Limb (tissue), 2 donors: Measurements from ENCODE around the gene NPAS3.

Experiments used
- DNase-seq, 2 donors: peaks; one replicate each; pipeline ENCODE4 v3.0.0-alpha.2; 2016; ENCODE audit errors: extremely low spot score in 2 of 2

The NPAS3 gene

DNA sequence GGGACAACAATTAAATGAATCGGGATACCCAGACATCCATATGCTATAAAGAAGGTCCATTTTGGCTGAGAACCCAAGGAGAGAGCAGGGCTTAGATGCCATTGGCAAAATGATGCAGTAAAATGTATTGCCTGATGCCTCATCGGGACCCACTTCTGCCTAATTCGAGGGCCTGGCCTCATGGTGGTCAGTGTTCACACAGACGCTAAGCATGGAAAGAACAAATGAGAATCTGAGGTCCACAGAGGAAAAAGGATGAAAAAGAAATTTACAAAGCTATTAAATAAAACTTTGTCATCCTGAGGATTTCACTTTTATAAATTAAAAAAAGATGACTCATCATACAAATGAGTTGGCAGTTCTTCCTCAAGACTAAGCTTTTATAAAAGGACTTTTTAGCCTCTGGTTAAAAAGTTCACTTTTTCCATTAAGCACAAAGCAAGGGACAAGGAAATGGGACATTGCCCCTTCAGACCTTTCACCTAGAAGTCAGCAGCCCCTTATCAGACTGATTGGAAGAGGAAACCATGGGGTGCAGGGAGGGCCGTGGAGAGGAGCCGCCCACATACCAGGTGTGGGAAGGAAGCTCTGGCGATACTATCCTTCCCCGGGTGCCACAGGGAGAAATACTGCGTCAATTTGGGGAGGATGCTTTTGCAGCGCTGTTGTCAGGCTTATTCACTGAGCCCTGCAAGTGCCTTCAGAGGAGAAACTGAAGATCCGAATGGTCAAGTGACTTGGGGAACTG is 836.2 kb downstream of the NPAS3 start:
- DNase-seq, result no peak

DNA sequence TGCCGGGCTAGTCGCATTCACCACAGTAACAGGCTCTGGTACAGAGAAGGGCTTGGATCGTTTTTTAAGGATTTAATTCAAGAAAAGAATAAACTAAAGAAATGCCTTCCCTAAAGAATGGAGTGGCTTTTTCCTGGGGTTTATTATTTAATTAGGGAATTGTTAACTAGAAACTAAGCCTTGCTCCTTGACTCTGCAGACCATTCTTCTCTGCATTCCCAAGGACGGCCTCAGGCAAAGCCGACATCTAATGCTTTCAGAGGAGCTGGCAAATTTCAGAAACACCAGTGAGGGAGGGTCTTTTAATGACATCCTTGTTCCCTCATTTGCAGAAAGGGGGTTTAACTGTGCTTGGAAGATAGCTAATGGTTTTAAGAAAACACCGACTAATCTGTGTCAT is 838.2 kb downstream of the NPAS3 start:
- no peak for DNase-seq

DNA sequence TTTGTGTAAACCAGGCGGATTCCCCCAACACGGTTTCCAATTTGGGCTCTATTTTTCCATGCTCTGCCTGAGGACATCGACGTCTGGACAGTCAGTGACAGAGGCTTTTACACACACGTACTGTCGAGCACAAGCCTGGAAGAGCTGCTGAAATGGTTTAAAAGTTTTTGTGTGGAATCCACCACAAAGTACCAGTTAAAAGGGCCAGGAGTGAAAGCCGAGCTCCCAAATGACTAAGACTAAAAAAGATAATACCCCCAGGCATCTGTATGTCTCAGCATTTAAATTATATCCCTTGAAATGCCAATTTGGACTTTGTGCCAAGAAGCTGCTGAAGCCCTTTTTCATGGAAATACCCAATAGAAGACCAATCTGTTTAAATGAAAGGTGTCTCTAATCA is 839.0 kb downstream of the NPAS3 start:
- no peak for DNase-seq

DNA sequence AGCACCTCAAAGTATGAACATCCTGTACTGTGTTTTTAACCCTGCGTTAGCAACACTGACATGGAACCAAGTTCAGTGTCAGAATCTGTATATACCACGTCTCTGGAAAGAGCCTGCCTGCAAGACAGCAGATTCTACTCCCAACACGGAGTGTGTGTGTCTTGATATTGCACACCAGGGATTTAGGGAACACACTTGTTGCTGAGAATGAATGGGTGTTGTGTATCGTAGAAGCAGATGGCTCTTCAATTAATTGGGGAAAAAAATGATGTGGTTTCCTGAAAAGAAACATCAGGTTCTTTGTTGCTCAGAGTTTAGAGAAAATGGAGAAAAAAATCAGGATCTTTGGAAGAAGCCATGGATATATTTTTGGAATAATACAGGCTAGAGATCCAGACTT is 841.4 kb downstream of the NPAS3 start:
- no peak for DNase-seq

DNA sequence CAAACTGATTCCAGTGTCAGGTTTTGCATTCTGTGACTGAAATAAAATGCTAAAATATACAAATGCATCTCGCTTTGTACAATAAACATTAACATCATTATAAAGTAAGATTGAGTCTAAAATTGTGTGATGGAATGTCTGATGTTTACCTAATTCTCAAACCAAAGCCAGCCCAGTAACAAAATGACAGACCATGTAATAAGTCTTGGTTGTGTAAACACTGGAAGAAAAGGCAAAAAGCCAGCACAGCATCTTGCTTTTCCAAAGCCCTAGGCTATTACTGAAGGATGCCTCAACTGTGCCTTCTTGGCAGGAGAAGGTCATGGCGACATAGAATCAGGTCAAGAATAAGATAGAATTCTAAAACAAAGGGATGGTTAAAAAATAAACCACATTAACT is 842.6 kb downstream of the NPAS3 start:
- DNase-seq, result no peak

DNA sequence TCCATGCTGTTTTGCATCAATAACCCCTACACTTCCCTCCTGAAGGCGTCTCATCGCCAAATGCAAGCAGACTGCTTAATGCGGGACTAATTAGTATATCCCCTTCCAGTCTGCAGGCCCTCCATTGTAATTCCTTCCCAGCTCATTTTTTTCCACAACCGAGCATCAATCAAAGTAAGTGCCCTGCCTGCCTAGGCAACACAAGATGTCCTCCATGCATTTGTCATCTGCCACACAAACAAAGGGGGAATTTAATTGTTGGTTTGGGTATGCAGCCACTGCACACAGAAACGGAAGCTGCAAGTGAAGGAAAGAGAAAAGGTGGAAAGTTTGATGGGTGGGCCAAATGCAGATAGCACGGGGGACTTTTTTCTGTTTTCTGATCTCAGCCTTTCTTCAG is 844.2 kb downstream of the NPAS3 start:
- no peak for DNase-seq

DNA sequence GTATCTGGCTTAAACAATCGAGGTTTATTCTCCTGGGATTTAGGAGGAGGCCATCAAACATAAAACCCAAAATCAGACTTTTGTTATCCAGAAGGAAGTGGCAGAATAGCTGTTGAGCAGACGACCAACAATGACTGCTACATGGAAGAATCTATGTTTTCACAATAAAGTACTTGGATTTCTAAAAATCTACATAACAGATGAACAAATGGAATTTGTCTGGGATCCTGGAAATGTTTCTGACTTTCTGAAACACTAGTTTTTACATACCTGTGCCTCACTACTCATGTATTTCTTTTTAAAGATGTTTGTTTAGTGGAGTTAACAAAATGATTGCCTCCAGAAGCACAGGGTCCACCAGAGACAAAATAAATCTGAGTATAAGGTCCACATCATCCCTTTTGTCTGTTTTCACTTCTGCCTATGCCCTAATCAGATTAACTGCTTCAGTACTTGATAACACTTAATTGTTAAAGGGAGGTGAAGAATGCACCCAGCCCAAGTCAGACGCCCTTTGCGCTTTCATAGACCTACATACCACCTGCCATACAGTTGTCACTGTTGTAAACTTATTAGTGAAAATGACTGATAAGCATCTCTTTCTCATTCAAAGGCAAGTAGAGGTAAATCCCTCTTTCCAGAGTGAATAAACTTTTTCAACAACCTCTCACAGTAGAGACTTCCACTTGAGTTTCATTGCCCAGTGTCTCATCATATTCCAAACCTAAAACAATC is 847.6 kb downstream of the NPAS3 start:
- no peak for DNase-seq

DNA sequence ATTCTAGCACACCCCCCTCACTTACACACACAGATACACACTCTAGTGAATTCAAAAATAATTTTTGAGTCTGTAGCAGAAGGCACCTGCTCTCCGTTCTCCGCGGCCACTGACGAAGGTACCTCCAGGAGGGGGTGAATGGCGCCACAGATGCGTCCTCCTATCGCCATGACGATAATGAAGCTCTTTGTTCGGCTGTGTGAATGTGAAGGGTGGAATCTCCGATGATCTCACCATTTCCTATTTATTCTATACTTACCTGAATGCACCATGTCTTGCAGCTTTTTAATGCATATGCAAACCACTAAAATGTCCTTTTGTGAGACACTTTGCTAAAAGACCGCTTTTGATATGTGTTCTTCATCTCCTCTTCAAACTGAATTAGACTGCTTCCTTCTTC is 849.5 kb downstream of the NPAS3 start:
- no peak for DNase-seq

DNA sequence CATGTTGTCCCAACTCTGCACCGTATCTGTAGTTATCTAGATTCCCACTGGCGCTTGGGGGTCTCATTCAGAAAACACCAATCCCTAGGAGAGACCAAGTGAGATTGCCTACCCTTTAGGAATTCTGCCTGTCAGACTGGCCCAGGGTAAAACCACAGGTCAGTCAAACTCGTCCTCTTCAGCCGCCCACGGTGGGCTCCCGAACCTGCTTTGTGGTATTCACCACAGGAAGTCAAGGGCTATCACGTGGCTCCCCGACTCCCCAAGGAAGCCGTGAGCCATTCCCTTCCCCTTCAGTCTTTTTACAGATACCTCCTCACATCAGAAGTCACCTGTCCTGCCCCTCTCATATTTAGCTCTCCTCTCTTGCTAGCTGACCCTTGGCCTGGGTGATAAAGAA is 852.3 kb downstream of the NPAS3 start:
- DNase-seq, result no peak

DNA sequence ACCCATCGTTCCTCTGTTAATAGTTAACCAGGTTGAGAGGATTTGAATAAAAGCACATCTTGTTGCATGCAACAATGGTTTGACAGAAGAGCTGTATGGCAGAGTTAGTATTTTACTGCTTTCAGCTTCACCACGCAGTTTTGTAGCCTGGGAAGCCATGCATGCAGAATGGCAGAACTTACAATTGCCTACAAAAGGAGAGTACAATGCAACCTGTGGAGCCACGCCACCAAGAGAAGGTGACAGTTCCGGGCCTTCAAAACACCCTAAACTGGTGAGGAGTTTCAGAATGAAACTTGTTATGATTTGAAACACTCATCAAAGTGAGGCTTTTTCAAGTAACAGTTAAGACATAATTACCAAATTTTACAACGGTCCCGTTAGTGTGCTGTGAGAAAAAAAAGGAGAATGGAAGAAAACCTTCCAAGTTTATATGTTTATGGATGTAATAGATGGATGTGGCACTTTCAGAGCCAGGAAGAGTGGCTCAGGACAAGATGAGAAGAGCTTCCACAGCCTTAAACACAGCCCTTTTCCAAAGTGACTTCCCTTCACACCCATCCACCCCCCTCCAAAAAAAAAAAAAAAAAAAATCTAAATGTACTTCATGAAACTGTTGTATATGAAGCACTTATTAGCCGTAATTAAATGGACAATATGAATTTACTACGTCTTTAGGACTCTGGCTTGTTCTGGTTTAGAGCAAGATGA is 853.5 kb downstream of the NPAS3 start:
- no peak for DNase-seq

DNA sequence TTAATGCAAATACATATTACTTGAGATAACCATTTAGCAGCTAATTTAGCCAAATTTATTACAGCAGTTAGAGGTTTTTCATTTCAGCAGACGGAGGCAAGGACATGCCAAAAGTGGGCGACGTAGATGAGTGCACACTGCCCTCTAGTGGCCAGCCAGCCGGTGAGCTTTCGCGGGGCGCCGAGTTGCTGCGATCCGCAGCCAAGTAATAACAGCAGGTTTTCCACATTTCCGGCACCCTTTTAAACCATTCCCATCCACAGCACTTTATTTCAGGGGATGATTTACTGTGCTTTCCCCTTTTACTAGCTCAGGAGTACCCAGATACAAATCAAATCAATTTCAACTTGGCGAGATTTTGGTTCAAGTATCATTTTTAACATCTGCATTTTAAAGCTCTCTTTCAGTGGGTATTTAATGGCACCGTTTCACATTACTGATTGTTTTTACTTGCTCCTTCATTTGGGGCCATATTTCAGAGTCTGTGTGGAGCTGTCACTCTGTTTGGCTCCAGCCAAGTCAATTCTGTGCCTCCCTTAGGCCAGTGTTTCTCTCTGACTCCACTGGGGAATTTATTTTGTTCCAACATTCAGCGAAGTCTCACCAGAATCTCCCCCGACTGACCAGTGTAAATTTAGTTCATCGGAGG is 854.2 kb downstream of the NPAS3 start:
- DNase-seq, result peak; percentile 93 to 94

DNA sequence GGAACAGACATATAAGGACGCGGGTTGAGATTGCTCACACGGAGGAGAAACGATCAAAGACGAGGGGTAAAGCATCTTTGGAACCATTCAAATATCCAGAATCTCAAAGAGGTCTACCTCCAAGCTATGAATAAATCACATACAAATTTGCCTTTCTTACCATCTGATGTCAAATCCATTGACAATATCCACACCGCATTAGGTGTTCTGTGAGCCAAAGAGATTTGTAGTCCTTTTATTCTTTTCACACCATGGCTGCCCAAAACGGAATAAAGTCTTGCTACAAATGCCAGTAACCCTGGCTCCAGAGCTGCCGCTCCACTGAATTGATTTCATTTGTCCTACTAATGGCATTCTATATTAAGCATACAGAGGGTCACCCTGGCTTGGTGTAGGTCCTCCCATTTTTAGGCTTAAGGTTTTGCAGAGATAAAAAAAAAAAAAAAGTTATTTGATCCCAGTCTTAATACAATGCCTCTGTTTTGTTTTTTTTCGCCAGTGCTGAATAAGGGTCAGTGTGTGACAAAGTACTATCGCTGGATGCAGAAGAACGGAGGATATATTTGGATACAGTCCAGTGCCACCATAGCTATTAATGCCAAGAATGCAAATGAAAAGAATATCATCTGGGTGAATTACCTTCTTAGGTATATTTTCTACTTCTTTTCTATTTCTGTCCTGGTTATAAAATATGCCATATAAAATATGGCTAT is 854.9 kb downstream of the NPAS3 start:
- DNase-seq, result no peak

DNA sequence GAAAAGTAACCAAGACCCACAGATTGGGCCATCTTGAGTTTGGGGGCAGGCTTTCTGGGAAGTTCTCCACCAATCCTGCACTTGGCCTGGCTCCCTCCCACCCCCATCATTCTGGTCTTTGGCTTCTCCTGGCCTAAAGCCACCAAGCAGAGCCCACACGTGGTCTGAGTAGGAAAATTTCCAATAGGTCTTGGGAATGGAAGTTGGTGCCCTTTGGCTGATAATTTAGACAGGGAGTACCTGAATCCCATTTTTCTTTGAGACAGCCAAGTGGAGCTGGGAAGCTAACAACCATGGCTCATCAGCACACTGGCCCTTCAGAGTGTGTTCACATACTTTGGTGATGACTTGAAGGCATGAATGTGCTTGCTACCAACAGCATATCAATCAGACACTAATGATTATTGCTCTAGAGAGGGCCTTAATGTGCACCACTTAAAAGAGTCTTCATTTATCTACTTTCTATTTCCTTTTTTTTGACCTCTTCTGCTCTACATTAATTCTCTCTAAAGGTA is 856.2 kb downstream of the NPAS3 start:
- DNase-seq, result no peak

DNA sequence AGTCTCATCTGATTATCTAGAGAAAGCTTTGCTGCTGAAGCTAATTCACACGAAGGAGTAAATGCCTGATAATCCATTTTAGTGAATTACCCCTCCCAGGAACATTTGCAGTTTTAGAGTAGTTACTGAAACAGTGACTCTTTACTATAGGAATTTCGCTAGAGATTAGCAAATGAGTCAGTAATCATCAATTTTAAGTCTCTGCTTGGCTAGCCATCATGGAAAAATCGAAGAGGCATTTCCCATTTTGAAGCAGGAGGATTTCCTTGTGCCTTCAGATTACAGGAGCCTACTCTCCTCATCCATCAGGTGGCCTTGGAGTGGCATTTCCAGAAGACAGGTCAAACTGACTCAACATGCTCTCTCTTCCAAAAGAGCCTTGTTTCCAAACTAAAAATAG is 857.7 kb downstream of the NPAS3 start:
- no peak for DNase-seq

DNA sequence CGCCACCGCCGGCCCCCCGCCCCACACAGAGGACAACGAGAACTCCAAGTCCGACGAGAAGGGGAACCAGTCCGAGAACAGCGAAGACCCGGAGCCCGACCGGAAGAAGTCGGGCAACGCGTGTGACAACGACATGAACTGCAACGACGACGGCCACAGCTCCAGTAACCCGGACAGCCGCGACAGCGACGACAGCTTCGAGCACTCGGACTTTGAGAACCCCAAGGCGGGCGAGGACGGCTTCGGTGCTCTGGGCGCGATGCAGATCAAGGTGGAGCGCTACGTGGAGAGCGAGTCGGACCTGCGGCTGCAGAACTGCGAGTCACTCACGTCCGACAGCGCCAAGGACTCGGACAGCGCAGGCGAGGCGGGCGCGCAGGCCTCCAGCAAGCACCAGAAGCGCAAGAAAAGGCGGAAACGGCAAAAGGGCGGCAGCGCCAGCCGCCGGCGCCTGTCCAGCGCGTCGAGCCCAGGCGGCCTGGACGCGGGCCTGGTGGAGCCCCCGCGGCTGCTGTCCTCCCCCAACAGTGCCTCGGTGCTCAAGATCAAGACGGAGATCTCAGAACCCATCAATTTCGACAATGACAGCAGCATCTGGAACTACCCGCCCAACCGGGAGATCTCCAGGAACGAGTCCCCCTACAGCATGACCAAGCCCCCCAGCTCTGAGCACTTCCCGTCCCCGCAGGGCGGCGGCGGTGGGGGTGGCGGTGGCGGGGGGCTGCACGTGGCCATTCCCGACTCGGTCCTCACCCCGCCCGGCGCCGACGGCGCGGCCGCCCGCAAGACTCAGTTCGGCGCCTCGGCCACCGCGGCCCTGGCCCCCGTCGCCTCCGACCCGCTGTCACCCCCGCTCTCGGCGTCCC is 861.3 kb downstream of the NPAS3 start:
- DNase-seq, result no peak

DNA sequence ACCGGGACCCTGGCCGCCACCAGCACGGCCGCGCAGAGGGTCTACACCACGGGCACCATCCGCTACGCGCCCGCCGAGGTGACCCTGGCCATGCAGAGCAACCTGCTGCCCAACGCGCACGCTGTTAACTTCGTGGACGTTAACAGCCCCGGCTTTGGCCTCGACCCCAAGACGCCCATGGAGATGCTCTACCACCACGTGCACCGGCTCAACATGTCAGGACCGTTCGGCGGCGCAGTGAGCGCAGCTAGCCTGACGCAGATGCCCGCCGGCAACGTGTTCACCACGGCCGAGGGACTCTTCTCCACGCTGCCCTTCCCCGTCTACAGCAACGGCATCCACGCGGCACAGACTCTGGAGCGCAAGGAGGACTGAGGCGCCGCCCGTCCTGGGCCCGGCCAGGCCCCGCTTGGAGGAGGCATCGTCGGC is 862.1 kb downstream of the NPAS3 start:
- no peak for DNase-seq

DNA sequence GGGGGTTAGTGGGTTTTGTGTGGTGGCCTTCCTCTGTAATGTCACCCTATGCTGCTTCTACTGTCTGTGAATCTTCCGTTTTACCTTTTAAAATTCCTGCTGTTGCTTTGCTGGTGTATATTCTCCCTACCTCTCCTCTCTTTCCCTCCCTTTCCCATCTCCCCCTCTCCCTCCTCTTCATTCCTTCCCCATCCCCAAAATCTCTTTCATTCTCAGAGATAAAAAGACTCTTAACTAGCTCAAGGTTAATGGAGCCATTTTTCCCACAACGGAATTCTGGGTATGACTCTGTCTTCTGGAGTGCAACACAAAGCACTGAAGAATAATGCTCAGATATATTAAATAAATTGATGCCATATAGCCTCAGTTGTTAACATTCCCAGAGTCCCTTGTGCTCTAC is 864.1 kb downstream of the NPAS3 start:
- DNase-seq, result no peak

DNA sequence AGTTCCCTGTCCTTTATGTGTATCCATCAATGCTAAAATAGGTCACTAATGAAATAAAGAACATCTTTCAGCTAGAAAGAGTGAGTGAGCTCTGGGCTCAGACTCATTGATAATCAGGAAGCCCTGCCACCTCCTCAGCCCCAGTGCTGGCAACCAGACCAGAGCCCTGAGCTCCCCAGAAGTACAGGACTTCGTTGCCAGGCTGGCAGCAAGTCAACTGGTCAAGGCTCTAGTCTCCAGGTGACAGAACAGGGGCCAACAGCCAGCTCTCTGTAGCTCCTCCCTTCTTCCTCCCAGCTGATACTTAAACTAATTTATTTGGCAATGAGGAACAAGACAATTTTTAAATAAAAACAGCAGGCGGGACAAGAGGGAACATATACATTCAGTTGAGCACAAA is 866.9 kb downstream of the NPAS3 start:
- no peak for DNase-seq

DNA sequence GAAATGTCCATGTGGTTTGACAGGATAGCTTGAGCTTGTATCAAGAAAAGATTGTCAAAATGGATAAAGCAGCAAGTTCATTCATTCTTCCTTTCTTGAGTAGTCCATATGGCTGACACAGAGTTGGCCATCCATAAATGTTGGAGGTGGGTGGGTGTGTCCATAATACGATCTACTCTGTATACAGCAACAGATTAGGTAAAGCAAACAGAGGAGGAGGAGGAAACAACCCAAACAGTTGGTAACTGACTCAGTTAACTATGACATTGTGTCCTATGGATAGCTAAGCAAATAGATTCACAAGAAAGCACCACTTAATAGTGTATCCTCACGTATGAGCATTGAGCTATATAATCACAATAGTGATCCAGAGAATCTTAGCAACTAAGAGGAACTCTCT is 868.2 kb downstream of the NPAS3 start:
- no peak for DNase-seq

DNA sequence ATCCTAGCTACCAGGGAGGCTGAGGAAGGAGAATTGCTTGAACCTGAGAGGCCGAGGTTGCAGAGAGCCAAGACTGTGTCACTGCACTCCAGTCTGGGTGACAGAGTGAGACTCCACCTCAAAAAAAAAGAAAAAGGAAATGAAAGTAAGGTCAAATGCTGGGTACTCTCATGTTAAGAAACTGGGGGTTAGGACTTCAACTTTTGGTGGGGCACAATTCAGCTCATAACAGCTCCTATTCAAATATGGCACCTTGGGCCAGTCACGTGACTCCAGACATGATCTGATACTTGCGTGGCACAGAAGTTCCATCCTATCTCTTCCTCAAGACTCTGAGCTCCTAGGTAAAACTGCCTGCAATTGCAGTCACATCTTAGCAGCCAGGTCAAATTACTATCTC is 869.5 kb downstream of the NPAS3 start:
- no peak for DNase-seq
